GM18498 (cell line): ENCODE data around the gene GATAD2A.

Source experiments
- ATAC-seq: cut with Tn5 transposase; IDR thresholded peaks from one replicate; pipeline ENCODE4 v1.9.1; 2021; ENCODE audit warnings: mild to moderate bottlenecking, moderate library complexity; ENCODE audit not compliant: unreplicated experiment

The GATAD2A gene

DNA sequence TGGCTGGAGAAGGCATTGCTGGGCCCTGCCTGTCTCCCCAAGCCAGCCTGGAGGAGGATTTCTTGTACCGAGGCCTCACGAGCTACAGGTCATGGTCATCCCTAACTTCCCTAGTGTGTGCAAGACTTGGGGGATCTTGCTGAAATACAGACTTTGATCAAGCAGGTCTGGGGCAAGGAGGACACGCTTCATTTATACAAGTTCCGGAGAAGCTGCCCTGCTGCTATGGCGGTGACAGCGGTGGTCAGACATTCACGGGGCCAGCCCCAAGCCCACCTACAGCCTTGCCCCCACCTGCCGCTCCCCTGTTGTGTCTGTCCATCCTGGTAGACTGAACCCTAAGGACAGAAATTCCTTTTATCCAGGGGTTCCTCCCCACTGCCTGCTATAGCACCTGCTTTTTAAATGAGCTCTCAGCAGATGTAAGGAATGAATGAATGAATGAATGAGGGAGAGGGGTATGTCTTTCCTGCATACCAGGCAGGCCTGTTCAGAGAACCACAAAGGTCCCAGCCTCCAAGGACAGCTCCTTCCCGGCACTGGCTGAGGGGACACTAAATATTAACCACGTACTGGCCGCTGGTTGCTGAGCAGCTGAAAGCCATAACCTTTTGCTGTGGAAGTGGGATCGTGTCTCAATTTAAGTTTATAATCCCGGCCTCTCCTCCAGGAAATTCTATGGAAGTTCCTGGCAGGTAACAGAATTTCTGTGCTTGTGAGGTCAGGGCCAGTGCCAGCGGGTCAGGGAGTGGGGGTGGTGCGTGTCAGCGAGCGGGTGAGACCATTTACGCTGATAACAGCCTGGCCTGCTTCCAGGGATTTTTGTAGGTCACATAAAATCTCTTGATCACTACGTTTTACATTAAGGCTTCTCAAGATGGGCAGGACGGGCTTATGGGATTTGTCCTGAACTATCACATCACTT is 82.7 kb downstream of the GATAD2A start:
- no peak for ATAC-seq

DNA sequence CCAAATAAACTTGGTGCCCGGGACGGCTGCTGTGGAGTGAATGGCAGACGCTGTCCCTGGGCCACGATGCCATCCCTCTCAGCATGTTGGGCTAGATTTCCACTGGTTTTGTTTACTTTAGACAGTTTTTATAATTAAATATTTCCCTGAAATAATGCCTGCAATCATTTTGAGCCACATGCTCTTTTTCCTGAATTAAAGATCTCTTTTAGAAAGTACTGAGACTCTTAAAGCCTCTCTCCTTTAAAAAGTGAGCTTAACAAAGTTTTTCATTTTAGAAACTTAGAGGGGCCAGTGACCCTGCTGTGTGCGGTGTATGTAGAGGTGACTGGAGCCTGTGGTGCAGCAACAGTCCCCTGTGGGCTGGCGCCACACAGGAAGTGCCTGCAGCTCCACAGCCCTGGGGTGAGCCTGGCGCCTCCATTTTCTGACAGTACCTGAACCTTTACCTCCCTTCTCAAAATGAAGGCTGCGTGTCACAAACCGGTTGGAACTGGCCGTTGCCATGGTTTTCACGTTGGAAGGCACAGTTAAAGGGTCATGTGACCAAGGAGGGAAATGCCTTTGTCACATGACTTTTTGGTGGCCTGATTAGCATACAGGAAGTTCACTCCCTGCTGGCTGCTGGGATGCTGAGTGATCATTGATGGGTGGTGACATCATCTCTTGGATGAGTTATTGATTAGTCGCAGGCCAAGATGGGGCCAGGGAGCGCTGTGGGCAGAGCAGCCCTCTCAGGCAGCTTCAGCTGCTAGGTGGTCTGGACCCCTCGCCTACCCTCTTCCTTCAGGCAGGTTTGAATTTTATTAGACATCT is 83.6 kb downstream of the GATAD2A start:
- ATAC-seq: peak; percentile 67

DNA sequence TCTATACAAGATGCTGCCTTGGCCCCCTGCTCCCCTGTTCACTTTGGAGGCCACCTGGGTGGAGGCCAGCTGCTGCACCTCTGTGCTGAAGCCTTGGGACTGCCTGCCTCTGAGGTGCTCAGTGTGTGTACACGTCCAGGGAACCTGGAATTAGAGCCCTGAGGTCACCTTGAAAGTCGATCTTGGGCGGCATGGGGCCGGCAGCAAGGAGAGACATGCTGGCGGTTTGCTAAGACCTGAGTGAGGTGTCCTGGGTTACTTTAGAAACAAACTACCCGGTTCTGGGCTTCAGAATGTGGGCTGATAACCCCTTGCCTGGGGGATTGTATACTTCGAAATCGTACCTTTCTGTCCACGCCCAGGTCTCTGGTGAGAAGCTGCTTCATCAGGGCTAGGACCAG is 84.3 kb downstream of the GATAD2A start:
- no peak for ATAC-seq

DNA sequence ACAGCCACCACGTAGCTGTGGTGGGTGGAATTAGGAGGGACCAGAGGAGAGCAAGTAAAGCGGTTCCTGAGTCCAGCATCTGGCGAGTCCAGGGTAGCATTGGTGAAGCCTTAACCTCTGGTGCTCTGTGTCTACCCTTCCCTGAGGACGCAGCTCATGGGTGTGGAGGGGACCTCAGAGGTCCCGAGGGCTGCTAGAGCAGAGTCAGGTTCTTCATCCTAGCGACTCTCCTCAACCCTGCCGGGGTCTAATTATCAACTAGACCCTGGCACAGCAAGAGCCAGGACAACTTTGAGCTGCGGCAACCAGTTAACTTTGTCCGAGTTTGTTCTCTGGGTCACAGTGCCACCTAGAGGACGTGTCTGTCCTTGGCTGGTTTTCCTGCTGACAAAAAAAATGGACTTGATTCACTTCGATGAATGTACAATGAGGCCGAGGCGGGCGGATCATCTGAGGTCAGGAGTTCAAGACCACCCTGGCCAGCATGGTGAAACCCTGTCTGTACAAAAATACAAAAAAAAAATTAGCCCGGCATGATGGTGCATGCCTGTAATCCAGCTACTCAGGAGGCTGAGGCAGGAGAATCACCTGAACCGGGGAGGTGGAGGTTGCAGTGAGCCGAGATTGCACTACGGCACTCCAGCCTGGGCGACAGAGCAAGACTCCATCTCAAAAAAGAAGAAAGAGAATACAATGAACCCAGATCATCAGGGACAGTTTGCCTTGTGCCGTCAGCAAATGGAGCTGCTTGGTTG is 84.9 kb downstream of the GATAD2A start:
- no peak for ATAC-seq

DNA sequence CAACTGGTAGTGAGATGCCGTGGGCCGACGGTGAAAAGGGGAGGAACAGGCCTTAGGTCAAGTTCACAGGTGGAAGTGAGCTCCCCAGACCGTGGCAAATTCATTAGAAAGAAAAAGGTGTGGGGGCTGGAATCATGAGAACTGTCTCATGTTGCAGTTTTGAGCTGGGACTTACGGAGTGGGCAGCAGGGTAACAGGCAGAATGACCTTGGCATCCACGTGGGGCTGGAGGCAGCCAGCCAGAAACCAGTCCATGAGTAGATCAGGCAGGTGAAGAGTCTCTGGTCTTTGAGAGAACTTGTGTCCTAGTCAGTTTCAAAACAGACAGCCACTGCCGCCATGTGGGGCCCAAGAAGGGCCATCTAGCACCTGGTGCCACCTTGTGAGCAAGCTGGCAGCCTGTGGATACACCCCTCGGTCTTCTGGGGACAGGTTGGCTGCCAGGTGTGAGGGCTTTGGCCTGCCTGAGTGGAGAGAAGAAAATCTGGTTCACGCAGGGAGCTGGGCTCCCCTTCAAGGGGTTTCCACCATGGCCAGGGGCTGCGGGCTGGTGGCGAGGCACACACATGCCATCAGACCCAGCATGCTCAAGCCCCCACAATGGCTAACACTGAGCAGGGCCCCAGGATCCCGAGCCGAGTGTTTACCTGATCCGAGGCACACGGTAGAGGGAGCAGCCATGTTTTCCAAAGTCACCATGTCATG is 86.0 kb downstream of the GATAD2A start:
- ATAC-seq: no peak

DNA sequence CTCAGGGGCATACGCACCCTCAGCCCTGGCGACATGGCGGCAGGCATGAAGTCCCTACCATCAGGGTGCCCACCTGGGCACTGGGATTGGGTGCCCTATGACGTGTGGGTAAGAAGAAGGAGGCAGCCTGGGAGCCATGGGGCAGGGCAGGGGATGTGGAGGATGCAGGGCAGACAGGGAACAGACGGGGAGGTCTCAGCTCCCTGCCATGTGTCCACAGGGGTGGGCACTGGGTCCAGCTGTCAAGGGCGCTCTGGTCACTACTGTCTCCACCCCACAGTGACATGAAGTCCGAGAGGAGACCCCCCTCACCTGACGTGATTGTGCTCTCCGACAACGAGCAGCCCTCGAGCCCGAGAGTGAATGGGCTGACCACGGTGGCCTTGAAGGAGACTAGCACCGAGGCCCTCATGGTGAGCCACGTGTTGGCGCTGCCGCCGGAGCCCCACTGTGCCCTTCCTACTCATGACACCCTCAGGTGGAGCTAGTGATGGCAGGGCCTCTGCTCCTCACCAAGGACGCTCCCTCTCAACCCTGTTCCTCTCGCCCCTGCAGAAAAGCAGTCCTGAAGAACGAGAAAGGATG is 86.6 kb downstream of the GATAD2A start:
- ATAC-seq: no peak

DNA sequence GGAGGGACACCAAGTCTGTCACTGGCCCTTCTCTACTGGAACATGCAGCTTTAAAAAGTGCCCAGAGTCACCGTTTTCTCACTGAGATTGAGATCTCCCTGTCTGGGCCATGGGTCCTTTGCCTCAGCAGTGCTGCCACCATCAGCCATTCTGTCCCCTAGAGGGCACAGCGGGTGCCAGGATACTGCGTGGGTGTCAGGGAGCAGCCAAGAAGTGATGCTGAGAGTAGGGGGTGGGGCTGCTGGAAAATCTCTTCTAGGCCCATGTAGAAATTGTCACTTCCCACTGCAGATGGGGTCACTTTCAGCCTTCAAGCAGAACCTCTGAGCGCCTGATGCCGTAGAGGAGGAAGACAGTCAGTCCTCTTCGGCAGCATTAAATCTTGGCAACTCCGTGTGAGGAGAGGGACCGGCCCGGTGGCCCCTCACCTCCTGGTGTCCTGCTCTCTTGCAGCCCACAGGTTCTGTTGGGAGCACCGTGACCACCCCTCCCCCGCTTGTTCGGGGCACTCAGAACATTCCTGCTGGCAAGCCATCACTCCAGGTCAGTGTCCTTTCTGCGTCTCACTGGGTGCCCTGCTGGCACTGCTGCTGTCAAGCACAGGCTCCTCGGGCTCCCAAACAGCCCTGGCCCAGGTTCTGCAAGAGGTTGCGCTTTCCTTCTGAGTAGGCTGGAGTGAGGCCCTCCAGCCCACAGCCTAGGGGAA is 88.5 kb downstream of the GATAD2A start:
- ATAC-seq: no peak

DNA sequence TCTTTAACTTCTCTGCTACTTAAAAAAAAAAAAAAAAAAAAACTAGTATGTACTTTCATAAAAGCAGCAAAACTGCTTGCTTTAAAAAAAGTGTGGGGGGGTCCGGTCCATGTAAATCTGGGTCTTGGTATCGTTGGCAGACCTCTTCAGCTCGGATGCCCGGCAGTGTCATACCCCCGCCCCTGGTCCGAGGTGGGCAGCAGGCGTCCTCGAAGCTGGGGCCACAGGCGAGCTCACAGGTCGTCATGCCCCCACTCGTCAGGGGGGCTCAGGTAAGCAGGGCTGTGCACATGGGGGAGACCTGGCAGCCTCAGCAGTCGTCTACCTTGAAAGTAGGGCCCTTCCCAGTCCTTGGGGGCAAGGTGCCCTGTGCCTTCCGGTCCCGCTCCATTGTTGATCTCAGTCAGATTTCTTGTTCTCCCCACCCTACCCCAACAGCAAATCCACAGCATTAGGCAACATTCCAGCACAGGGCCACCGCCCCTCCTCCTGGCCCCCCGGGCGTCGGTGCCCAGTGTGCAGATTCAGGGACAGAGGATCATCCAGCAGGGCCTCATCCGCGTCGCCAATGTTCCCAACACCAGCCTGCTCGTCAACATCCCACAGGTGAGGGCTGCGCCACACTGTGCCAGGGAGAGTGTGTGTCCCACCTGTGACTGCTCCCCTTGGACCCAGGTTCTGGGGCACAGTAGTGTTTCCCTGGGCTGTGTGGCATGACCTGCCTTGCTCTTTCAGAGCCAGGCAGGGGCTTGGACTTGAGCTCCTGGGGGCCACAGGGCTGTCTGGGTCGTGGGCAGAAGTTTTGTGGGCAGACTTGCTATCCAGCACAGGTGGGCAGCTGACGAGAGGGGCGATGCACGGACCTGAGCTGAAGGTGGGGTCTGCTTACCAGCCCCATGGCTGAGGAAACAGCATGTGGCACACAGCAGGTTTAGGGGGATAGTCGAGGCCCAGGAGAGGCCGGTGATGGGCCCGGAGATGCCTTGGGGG is 90.4 kb downstream of the GATAD2A start:
- no peak for ATAC-seq

DNA sequence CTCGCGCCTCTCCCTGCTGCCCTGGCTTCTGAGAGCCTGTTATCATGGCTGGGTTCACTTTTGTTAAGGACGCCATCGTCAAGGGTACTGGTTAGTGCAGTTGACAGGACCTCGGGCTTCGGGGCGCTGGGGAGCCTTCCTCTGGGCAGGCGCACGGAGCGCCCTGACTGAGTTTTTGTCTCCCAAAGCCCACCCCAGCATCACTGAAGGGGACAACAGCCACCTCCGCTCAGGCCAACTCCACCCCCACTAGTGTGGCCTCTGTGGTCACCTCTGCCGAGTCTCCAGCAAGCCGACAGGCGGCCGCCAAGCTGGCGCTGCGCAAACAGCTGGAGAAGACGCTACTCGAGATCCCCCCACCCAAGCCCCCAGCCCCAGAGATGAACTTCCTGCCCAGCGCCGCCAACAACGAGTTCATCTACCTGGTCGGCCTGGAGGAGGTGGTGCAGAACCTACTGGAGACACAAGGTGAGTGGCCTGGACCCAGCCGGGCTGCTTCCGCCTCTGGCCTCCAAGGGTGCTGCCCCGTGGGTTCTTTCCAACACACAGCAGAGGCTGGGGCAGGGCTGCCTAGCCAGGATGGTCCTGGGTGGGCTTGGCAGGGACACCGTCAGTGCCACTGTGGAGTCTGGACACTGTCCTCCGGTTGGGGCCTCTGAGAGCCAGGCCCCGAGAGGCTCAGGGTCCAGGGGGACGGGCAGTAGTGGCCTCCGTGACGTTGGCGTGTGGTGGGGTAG is 92.9 kb downstream of the GATAD2A start:
- ATAC-seq: no peak

DNA sequence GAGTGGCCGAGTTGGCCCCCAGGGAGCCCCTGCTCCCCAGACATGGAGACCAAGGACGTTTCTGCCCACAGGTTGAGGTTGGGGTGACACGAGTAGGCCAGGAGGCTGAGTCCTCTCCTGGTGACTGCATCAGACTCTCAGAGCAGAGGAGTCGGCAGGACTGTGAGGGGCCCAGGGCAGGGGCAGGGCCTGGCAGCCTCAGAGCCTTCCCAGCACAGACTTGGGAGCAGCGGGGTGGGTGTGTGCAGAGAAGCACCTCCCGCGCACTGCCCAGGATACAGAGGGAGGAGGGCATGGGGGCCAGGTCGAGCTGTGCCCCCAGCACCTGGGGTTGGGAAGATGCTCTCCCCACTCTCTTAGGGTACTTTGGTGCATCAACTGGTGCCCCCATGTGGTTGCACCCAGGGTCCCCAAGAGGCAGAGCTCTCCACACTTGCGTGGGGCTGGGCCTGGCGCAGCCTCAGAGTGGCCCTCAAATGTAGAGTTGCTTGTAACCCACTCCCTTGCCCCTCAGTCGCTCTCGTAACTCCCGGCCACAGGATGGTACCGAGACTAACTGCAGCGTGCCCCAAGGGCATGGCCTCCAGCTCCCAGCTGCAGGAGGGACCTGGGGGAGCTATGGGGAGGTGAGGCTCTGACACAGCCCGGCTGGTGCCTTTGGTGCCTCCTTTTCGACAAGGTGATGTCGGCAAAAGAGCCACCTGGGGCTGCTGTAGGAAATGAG is 94.0 kb downstream of the GATAD2A start:
- no peak for ATAC-seq

DNA sequence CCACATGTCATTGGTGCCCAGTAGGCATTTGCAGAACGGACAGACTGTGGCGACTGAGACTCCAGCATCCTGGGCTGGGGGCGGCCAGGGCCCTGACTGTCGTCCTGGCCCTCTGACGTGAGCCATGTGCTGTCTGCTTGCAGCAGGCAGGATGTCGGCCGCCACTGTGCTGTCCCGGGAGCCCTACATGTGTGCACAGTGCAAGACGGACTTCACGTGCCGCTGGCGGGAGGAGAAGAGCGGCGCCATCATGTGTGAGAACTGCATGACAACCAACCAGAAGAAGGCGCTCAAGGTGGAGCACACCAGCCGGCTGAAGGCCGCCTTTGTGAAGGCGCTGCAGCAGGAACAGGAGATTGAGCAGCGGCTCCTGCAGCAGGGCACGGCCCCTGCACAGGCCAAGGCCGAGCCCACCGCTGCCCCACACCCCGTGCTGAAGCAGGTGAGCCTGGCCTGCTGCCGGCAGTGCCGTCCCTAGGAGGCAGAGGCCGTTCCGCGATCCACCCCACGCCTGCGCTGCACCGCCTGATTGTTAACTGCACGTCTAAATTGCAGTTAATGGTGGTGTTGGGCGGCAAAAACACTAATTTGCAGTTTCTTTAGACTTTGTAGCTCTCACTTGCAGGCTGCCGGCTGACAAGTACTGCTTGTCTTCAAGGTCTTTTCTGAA is 95.6 kb downstream of the GATAD2A start:
- ATAC-seq: no peak

DNA sequence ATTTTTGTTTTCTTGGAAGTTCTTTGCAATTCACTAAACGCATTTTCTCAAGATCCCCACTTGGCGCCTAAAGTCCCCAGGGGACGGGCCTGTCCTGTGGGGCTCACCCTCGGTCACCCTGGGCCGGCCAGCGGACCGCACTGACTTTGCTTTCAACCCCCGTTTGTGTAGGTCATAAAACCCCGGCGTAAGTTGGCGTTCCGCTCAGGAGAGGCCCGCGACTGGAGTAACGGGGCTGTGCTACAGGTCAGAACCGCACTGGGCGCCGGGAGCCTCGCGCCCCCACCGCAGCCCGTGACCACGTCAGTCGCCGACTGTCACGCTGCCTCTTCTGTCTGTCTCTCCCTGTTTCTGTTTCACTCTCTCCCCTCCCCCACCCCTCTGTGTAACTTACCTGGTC is 96.3 kb downstream of the GATAD2A start:
- no peak for ATAC-seq

DNA sequence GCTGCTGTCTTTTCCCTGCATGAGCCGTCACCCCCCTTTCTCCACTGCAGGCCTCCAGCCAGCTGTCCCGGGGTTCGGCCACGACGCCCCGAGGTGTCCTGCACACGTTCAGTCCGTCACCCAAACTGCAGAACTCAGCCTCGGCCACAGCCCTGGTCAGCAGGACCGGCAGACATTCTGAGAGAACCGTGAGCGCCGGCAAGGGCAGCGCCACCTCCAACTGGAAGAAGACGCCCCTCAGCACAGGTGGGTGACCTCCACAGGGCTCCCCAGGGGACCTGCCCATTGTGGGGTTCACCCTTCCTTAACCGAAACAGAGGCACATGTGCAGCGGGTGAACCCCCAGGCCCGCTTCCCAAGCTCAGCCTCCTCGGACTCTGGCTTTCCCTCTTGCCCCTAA is 96.8 kb downstream of the GATAD2A start:
- no peak for ATAC-seq

DNA sequence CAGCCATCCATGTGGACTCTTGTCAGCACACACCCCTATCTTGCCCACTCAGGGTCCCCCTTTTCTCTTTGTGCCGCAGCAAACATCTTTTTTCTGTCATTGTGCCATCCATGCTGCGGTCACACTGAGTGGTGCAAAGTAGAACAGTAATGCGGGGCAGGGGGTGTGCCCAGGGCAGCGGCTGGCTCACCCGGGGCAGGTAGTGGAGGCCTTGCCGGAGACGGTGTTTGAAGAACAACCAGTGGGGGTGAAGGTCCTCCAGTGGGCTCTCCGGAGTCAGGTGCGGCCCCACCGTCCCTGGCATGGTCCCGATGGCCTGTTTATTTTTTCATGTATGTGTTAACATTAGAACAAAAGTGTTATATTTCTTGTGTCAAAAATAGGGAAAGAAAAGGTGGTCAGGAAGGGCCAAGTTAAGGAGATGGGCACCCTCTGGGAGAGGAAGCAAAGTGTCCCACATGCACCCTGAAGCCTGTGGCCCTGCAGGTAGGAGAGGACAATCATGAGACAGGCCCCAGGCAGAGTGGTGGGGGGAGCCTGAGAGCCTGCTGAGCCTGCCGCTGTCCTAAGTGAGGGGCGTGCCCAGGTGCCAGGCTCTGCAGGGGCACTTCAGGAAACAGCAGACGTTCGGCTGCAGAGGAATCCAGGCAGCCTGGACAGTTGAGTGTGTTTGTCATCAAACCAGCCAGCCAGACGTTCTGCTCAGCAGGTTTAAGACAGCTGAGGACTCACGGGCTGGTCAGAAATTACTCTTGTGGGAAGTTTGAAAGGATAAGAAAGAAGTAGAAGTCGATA is 97.5 kb downstream of the GATAD2A start:
- no peak for ATAC-seq

DNA sequence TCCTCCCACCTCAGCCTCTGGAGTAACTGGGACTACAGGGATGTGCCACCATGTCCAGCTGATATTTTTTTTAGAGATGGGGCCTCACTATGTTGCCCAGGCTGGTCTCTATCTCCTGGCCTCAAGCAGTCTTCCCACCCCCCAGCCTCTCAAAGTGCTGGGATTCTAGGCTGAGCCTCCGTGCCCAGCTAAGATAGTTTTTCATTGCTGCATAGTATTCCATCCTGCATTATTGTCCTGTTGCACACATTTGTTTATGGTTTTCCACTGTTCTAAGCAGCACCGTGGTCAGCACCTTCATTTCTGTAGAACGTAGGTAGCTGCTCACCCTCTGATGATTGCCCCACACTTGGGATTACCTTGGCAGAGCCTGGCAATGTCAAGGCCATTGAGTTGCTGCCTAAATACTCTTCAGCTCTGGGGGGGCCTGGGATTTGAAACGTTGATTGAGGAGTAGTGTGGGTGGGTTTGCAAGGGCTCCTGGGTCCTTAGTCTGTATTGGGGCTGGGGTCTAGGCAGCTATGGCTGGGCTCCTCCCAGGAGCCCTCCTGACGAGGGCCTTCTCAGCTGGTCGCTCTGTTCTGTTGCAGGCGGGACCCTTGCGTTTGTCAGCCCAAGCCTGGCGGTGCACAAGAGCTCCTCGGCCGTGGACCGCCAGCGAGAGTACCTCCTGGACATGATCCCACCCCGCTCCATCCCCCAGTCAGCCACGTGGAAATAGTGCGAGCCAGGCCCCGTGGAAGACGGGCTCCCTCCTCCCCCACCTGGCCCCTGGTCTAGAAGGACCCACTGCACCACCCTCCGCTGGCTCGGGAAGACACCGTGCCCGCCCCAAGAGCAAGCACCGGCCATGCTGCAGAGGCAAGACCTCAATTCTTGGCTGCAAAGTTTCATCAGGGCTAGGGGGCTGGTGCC is 99.5 kb downstream of the GATAD2A start:
- ATAC-seq: no peak
